CD4-positive, alpha-beta T cell treated with Interleukin-21 for 1 hour (primary cell): ENCODE measurements around the gene PHOX2A.
"Not testable (repeated sequence)": the region's sequence is repeated elsewhere in the genome, so short reads cannot be mapped to it uniquely, and the experiment has no call there.

Experiments used
- DNase-seq: peaks from one replicate; pipeline ENCODE4 v3.0.0-alpha.2; 2020

The PHOX2A gene

DNA sequence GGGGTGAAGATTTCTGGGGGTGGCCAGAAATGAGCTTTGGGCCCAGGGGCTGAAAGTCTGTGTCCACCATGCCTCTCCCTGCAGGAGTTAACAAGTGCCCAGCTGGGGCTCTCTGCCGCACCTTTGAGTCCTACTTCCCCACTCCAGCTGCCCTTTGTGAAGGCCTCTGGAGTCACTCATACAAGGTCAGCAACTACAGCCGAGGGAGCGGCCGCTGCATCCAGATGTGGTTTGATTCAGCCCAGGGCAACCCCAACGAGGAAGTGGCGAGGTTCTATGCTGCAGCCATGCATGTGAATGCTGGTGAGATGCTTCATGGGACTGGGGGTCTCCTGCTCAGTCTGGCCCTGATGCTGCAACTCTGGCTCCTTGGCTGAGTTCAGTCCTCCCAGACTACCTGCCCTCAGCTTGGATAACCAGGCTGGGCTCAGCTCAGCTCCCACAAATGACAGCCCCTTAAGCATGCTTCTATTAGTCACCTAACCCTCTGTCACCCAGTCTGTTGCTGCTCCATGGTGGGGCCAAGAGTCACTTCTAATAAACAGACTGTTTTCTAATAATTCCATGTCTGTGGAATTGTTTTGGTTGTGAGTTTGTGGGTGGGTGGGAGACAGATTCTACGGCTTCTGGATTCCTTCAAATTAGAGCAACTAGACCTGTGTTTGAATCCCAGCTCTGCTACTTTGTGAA is 22.4 kb downstream of the PHOX2A start:
- DNase-seq = no peak

DNA sequence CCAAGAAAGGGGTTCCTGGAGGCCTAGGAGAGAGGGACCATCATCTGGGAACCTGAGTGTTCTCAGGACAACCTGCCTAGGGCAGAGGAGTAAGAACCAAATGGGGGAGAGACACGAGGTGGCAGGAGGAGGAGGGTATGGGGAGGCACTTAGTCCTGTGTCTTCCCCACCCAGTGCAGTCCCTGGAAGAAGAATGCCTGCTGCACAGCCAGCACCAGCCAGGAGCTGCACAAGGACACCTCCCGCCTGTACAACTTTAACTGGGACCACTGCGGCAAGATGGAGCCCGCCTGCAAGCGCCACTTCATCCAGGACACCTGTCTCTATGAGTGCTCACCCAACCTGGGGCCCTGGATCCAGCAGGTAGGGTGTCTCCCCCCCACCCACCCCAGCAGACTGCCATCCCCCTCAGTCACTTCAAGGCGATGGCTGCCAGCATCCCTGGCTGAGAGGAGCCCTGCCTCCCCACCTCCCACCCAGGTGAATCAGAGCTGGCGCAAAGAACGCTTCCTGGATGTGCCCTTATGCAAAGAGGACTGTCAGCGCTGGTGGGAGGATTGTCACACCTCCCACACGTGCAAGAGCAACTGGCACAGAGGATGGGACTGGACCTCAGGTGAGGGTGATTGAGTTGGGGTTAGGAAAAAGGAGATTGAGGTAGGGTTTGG is 23.1 kb downstream of the PHOX2A start:
- no peak for DNase-seq

DNA sequence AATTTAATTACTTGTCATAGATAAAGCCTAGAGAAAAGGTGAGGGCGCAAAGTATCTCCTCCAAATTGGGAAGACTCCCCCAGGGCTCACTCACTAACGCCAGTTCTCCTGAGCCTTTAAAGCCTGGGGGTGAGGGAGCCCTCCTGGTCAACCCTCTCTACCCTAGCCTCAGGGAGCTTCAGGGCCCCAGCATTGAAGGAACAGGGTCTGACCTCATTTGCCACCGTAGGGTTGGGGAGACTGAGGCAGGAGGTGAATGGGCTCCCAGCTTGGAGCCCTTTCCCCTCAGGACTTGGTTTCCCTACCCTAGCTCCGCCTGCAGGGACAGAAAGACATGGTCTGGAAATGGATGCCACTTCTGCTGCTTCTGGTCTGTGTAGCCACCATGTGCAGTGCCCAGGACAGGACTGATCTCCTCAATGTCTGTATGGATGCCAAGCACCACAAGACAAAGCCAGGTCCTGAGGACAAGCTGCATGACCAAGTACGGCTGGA is 25.7 kb downstream of the PHOX2A start:
- no peak for DNase-seq

DNA sequence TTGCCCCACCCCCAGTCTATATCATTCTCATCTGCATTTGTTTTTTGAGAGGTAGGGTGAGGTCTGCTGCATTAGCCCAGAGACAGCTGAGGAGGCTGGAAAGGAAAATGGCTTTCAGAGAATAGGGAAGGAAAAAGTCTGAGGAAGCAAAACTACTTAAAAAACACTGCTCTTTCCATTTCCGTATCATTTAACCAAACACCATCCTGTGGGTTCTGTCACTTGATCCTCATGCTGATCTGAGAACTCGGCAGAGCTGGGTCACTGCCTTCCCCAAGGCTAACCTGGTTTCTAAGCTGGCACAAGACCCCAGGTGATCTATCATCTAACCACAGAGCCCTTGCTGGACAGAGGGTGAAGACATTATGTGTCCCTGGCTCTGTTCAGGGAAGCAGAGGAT is 26.1 kb downstream of the PHOX2A start:
- no peak for DNase-seq

DNA sequence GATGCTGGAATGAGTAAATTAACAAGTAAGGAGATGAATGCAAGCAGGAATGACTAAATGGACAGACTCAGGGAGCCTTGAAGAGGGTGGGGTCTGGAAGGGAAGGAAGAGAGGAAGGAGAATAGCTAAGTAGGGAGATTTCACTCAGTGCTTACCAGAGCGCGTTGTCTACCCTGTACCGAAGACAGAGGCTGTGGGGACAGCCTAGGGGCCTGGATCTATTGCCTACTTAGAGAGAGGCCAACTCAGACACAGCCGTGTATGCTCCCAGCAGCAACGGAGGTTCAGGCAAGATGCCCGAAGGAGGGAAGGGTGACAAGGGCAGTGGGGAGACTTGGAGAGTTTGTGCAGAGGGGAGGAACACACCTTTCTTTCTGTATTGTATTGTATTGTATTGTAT is 27.3 kb downstream of the PHOX2A start, which contains the start of gene FOLR2:
Gene FOLR2 (plus strand): TSS at position 157 of the 400 bp plus-strand sequence. CDS start 1,791 bp downstream, outside the sequence.
- DNase-seq = no peak

DNA sequence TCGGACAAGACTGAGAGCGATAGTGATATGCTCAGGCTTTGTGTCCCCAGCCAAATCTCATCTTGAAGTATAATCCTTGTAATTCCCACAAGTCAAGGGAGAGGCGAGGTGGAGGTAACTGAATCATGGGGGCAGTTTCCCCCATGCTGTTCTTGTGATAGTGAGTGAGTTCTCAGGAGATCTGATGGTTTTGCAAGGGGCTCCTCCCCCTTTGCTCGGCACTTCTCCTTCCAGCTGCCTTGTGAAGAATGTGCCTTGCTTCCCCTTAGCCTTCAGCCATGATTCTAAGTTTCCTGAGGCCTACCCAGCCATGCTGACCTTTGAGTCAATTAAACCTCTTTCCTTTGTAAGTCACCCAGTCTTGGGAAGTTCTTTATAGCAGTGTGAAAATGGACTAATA is 34.9 kb downstream of the PHOX2A start:
- DNase-seq = no peak

DNA sequence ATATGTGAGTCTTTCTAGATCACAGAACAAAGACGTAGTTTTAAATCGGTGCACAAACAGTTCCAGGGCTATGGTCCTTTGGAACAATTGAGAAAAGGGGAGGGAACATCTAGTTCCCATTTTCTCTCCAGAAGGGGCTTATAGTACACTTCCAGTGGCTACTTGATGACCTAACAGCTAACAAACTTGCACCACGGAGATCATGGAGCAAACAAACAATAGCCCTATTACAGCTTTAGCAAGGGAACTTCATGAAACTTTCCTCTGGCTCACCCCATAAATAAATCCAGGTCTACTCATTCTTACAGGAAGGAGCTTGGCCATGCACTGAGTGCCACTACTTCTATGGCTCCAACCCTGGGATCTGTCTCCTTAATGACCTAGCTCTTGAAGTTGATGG is 35.7 kb downstream of the PHOX2A start:
- DNase-seq = no peak

DNA sequence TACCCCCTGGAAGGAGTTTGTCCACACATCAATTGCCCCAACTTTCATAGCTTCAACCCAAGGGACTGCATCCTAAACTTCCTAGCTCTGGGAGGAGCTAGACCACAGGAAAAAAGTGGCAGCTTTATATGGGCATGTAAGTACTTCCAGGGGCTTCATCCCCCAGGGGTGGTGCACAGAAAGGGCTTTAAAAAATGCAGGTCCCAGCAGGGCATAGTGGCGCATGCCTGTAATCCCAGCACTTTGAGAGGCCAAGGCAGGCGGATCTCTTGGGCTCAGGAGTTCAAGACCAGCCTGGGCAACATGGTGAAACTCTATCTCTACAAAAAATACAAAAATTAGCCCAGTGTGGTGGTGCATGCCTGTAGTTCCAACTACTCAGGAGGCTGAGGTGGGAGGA is 37.2 kb downstream of the PHOX2A start:
- not testable (repeated sequence) for DNase-seq

DNA sequence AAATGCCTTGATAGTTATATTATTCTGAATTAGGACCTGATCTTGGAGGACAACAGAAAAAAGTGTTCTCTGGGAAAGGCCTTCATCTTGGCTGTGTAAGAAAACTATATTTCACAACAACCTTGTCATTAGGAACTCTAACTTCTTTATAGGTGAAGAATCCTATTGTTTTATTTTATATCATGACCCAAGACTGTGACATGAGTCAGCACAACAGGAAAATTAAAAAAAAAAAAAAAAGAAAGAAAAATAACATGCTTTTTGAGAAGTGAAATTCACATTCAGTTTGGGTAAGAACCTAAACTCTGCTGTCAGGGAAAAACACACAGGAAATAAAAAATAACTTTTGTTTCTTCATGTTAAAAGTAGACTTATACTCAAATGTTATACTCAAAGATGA is 39.1 kb downstream of the PHOX2A start:
- no peak for DNase-seq

DNA sequence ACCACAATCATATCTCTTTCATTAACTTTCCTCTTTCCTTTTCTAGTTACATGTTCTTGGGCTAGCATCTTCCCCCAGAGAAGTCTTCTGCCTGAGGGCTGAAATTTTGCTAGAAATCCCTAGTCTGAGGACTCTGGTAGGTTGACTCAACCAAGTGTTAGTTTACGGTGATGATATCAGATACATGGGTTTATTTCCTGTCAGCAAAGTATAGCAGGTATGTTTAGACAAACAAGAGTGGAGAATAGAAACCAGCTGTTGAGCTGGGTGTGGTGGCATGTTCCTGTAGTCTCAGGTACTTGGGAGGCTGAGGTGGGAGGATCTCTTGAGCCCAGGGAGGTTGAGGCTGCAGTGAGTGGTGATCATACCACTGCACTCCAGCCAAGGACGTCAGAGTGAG is 40.8 kb downstream of the PHOX2A start:
- no peak for DNase-seq

DNA sequence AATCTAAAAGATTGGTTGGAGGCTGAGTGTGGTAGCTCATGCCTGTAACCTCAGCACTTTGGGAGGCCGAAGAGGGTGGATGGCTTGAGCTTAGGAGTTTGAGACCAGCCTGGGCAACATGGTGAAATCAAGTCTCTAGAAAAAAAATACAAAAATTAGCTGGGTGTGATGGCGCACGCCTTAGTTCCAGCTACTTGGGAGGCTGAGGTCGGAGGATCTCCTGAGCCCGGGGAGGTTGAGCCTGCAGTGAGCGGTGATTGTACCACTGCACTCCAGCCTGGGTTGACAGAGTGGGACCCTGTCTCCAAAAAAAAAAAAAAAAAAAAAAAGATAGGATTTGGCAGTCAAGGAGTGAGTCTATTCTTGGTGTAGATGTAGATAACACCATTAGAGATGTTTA is 41.4 kb downstream of the PHOX2A start:
- DNase-seq = no peak

DNA sequence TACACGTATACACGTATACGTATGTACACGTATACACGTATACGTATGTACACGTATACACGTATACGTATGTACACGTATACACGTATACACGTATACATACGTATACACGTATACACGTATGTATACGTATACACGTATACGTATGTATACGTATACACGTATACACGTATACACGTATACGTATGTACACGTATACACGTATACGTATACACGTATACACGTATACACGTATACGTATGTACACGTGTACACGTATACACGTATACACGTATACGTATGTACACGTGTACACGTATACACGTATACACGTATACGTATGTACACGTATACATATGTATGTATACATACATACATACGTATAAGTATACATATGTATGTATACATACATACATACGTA is 42.5 kb downstream of the PHOX2A start:
- DNase-seq = not testable (repeated sequence)

DNA sequence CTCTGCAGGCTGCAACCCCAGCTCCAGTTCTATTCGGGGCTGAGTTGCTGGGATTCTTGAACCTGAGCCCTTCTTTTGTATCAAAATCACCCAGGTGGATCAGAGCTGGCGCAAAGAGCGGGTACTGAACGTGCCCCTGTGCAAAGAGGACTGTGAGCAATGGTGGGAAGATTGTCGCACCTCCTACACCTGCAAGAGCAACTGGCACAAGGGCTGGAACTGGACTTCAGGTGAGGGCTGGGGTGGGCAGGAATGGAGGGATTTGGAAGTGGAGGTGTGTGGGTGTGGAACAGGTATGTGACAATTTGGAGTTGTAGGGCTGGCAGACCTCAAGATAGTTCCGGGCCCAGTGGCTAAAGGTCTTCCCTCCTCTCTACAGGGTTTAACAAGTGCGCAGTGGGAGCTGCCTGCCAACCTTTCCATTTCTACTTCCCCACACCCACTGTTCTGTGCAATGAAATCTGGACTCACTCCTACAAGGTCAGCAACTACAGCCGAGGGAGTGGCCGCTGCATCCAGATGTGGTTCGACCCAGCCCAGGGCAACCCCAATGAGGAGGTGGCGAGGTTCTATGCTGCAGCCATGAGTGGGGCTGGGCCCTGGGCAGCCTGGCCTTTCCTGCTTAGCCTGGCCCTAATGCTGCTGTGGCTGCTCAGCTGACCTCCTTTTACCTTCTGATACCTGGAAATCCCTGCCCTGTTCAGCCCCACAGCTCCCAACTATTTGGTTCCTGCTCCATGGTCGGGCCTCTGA is 48.3 kb downstream of the PHOX2A start:
- no peak for DNase-seq

DNA sequence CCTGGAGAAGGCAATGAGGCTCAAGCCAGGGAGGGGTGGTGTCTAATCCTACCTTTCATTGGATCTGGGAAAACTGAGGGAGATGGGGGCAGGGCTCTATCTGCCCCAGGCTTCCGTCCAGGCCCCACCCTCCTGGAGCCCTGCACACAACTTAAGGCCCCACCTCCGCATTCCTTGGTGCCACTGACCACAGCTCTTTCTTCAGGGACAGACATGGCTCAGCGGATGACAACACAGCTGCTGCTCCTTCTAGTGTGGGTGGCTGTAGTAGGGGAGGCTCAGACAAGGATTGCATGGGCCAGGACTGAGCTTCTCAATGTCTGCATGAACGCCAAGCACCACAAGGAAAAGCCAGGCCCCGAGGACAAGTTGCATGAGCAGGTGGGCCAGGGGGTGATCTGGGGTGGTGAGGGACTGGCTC is 52.0 kb downstream of the PHOX2A start, which contains the start of gene FOLR1:
Gene FOLR1 (plus strand): TSS at position 180 of the 421 bp plus-strand sequence. CDS start 34 bp downstream, at position 214.
- DNase-seq = no peak

DNA sequence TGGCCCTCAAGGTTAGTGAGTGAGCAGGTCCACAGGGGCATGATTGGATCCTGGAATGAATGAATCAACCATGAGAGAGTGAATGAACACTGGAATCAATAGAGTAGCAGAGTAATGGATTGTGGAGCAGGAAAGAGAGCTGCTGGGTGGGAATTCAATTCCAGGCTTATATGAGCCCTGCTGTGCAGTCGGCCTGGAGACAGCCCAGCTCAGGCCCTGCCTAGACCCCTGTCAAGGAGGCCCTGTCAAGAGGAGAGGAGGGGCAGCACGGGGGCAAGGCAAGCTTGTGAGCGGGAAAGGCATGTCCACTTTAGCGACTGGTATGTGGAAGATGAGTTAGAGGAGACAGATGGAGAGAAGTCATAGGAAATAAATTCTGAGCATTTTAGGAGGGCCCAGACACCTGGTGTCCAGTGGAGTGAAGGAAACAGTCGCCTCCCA is 53.3 kb downstream of the PHOX2A start:
- DNase-seq = no peak

DNA sequence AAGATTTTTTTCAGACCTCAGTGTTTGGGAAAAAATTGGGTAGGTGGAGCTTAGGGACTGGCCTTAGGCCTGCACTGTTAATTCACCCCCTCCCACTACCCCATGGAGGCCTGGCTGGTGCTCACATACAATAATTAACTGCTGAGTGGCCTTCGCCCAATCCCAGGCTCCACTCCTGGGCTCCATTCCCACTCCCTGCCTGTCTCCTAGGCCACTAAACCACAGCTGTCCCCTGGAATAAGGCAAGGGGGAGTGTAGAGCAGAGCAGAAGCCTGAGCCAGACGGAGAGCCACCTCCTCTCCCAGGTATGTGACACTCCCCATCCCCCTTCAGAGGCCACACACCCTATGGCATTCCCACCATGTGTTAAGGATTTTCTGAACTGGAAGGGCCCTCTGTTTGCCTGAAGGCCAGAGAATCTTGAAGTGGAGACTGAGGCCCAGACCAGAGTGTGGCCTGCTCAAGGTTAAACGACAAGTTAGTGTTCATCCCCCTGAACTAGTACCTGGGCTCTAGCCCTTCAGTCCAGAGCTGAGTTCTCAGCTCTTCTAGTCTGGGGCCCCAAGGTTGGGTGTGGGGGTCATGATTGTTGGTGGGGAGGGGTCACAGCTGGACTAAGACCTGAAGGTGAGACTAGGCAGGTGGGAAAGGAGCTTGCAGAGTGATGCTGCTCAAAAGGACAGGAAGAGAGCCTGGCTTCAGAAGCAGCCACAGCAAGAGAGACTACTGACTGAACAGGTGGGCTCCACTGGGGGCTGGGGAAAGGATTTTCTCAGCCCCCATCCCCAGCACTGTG is 54.3 kb downstream of the PHOX2A start:
- DNase-seq = no peak
